Natural killer cell (primary cell): ENCODE measurements around the gene KIF2A. TPM values are rescaled to one million over a fixed set of nuclear protein-coding genes. Genes with fewer than 3 reads are reported as not detected.
A peak's percentile ranks its signal among the peaks of the same experiment; 100 is the strongest.

Experiments
- ATAC-seq, 3 donors: fragments of 150-1000 bp in 2 of 3; fragments of 200-7000 bp in 1 of 3; cut with Tn5 transposase; 1 replicate in 1 of 3; 2 replicates in 2 of 3; pipeline ENCODE4 v1.10.0; 2021; ENCODE audit warnings: mild to moderate bottlenecking in 2 of 3, moderate library complexity in 2 of 3
- DNase-seq, 2 donors: peaks; one replicate each; pipeline versions ENCODE4 v3.0.0 to v3.0.0-alpha.2; 2013 to 2021; ENCODE audit warnings: mixed read lengths in 1 of 2
- H3K27ac ChIP-seq: one replicate; pipeline ENCODE4 v1.5.1; 2013; ENCODE audit warnings: mild to moderate bottlenecking, low read length
- H3K27me3 ChIP-seq: one replicate; pipeline ENCODE4 v1.6.1; 2013; ENCODE audit warnings: low read length; ENCODE audit not compliant: control insufficient read depth, insufficient read depth
- H3K36me3 ChIP-seq: one replicate; pipeline ENCODE4 v1.6.1; 2013; ENCODE audit warnings: low read length; ENCODE audit not compliant: control insufficient read depth, insufficient read depth
- H3K4me1 ChIP-seq: one replicate; pipeline ENCODE4 v1.6.1; 2013; ENCODE audit warnings: low read length; ENCODE audit not compliant: control insufficient read depth, insufficient read depth
- H3K4me3 ChIP-seq: one replicate; pipeline ENCODE4 v1.5.1; 2013; ENCODE audit warnings: low read length
- H3K9me3 ChIP-seq: one replicate; pipeline ENCODE4 v1.6.1; 2013; ENCODE audit warnings: low read length; ENCODE audit not compliant: control insufficient read depth, insufficient read depth
- H3K27ac Mint-ChIP-seq, 2 donors: one replicate each; pipeline ENCODE4 v1.8.0; 2022; ENCODE audit warnings: mild to moderate bottlenecking in 2 of 2, mixed read lengths in 2 of 2, moderate library complexity in 1 of 2
- H3K27me3 Mint-ChIP-seq, 2 donors: one replicate each; pipeline ENCODE4 v1.8.0; 2022; ENCODE audit warnings: low read depth in 2 of 2, mixed read lengths in 2 of 2
- H3K36me3 Mint-ChIP-seq: one replicate; pipeline ENCODE4 v1.8.0; 2022; ENCODE audit warnings: mixed read lengths
- H3K4me1 Mint-ChIP-seq, 2 donors: one replicate each; pipeline ENCODE4 v1.8.0; 2022; ENCODE audit warnings: mixed read lengths in 2 of 2
- H3K4me3 Mint-ChIP-seq: one replicate; pipeline ENCODE4 v1.8.0; 2022; ENCODE audit warnings: mild to moderate bottlenecking, moderate library complexity, mixed read lengths
- H3K9me3 Mint-ChIP-seq, 2 donors: one replicate each; pipeline ENCODE4 v1.8.0; 2022; ENCODE audit warnings: mixed read lengths in 2 of 2
- CTCF ChIP-seq: fragments of 200-600 bp; IDR thresholded peaks from one replicate; pipeline ENCODE4 v1.8.0; 2022; ENCODE audit warnings: antibody characterized with exemption
- WGBS: methylation state at CpG from one replicate; pipeline ENCODE4 v1.1.7; 2013; ENCODE audit warnings: missing lambda C conversion rate; ENCODE audit not compliant: insufficient coverage; 5-methylcytosine and 5-hydroxymethylcytosine counted together
- intact Hi-C: fragments of 100-400 bp; cut with micrococcal nuclease; formaldehyde crosslinking; loops from one replicate; pipeline ENCODE4 v1.14.2; 2022
- total RNA-seq, 4 donors: library from RNA; stranded (reverse); fragments of 120-200 nt in 1 of 4; gene quantifications; one replicate each; pipeline versions ENCODE4 v1.2.3 to v1.2.4, GENCODE V29; 2013 to 2022

KIF2A gene
- total RNA-seq, 3 donors from 2014 or later (not counting 1 experiment from before 2014, with no cell fraction given) = 80.4 to 95.2 (median 80.6) TPM

- ATAC-seq (no peak), DNase-seq (no peak)
- H3K4me1 ChIP-seq = peaks cover 9% of the 10 kb centered on the region
- H3K36me3 ChIP-seq = peaks cover under 1% of the 10 kb centered on the region
- Mint-ChIP-seq H3K4me1 (peaks cover 59 to 62% of the 10 kb centered on the region in 2 donors), H3K27ac (peak overlapping the region; percentile 67 to 76), H3K9me3 (no peaks in the 10 kb centered on the region), H3K27me3 (no peaks in the 10 kb centered on the region), H3K4me3 (no peak overlapping the region), H3K36me3 (no peaks in the 10 kb centered on the region)
- H3K27ac ChIP-seq = no peak overlapping the region
- intact Hi-C loops = no loop called here
- TF ChIP-seq CTCF = no peak
- no peaks in the 10 kb centered on the region for H3K27me3 ChIP-seq
- 90% methylated on average over 8 of the region's 9 CpGs for WGBS
- no peak overlapping the region for H3K4me3 ChIP-seq
- no peaks in the 10 kb centered on the region for H3K9me3 ChIP-seq
Measured at GRCh38 chr5:62327138-62328053, 21.4 kb downstream of the KIF2A start.

- H3K9me3 Mint-ChIP-seq = no peaks in the 10 kb centered on the region
- TF ChIP-seq CTCF = no peak
- Histone ChIP-seq H3K27ac (no peak overlapping the region), H3K36me3 (peaks cover 3% of the 10 kb centered on the region), H3K4me1 (peaks cover 17% of the 10 kb centered on the region), H3K4me3 (no peak overlapping the region), H3K27me3 (no peaks in the 10 kb centered on the region), H3K9me3 (no peaks in the 10 kb centered on the region)
- no peak for ATAC-seq
- H3K36me3 Mint-ChIP-seq = no peaks in the 10 kb centered on the region
- no peaks in the 10 kb centered on the region for H3K27me3 Mint-ChIP-seq
- no peak for DNase-seq
- H3K27ac Mint-ChIP-seq = peak overlapping the region; percentile 14 to 79
- intact Hi-C loops = no loop called here
- no peak overlapping the region for H3K4me3 Mint-ChIP-seq
- H3K4me1 Mint-ChIP-seq = peaks cover 70 to 74% of the 10 kb centered on the region in 2 donors
- WGBS = 81% methylated on average over 4 of the region's 7 CpGs
Measured at GRCh38 chr5:62328772-62329491, 22.9 kb downstream of the KIF2A start.

- no peaks in the 10 kb centered on the region for H3K9me3 ChIP-seq
- DNase-seq = no peak
- Mint-ChIP-seq H3K4me3 (no peak overlapping the region), H3K36me3 (no peaks in the 10 kb centered on the region), H3K4me1 (peaks cover 70 to 71% of the 10 kb centered on the region in 2 donors), H3K9me3 (no peaks in the 10 kb centered on the region), H3K27me3 (no peaks in the 10 kb centered on the region), H3K27ac (peak overlapping the region; percentile 56 to 79)
- TF ChIP-seq CTCF = no peak
- intact Hi-C loops = no loop called here
- peaks cover 10% of the 10 kb centered on the region for H3K36me3 ChIP-seq
- H3K27ac ChIP-seq = no peak overlapping the region
- H3K4me3 ChIP-seq = no peak overlapping the region
- WGBS = 92% methylated on average over 1 of the region's 1 CpG
- H3K4me1 ChIP-seq = peaks cover 26% of the 10 kb centered on the region
- H3K27me3 ChIP-seq = no peaks in the 10 kb centered on the region
- ATAC-seq = no peak
Measured at GRCh38 chr5:62330302-62330701, 24.3 kb downstream of the KIF2A start.
